IMR-90 (cell line): Measurements from ENCODE around the gene TLCD1. TPM values are rescaled to one million over a fixed set of nuclear protein-coding genes. Genes with fewer than 3 reads are reported as not detected.

Source experiments
- ATAC-seq: fragments of 200-7000 bp; cut with Tn5 transposase; 2 replicates; pipeline ENCODE4 v1.9.1; 2020; ENCODE audit warnings: low read depth, mild to moderate bottlenecking, moderate library complexity
- BruUV-seq: library from RNA; stranded (reverse); fragments of 400-500 nt; replicated peaks from 2 replicates; lab custom pipeline; 2021; lab: Mats Ljungman, UMichigan
- CTCF ChIA-PET: fragments of 300-600 bp; formaldehyde crosslinking; extraction: SDS; loops from one replicate; lab custom pipeline; 2021; ENCODE audit warnings: antibody characterized with exemption; lab: Yijun Ruan, JAX
- POLR2A ChIA-PET: fragments of 300-600 bp; sonication (Branson Sonifier 250); formaldehyde crosslinking; loops from one replicate; lab custom pipeline; 2022; ENCODE audit warnings: antibody characterized with exemption; ENCODE audit not compliant: unreplicated experiment; lab: Charles Lee
- DNase-seq: peaks from one replicate; pipeline ENCODE4 v3.0.0; 2013
- H2AFZ ChIP-seq: replicated peaks from 2 replicates; pipeline ENCODE3; 2013; ENCODE audit warnings: low read length, mild to moderate bottlenecking; ENCODE audit not compliant: poor library complexity
- H2AK5ac ChIP-seq: 2 replicates; pipeline ENCODE4 v1.6.1; 2013; ENCODE audit warnings: low read depth, low read length, inconsistent platforms
- H2AK9ac ChIP-seq: replicated peaks from 2 replicates; pipeline ENCODE3; 2013; ENCODE audit warnings: mild to moderate bottlenecking, low read depth, low read length, moderate library complexity; ENCODE audit not compliant: poor library complexity
- H2BK120ac ChIP-seq: 2 replicates; pipeline ENCODE4 v1.6.1; 2013; ENCODE audit warnings: low read depth, low read length, inconsistent platforms
- H2BK15ac ChIP-seq: 3 replicates; pipeline ENCODE4 v1.6.1; 2013; ENCODE audit warnings: low read depth, low read length, inconsistent platforms
- H2BK20ac ChIP-seq: 2 replicates; pipeline ENCODE4 v1.6.1; 2013; ENCODE audit warnings: low read depth, mild to moderate bottlenecking, inconsistent platforms, low read length, moderate library complexity
- H2BK5ac ChIP-seq: 2 replicates; pipeline ENCODE4 v1.6.1; 2013; ENCODE audit warnings: mild to moderate bottlenecking, low read depth, low read length, inconsistent platforms; ENCODE audit not compliant: poor library complexity, severe bottlenecking
- H3K14ac ChIP-seq: replicated peaks from 2 replicates; pipeline ENCODE4 v1.6.1; 2013; ENCODE audit warnings: low read depth, low read length, inconsistent platforms
- H3K18ac ChIP-seq: 2 replicates; pipeline ENCODE4 v1.6.1; 2013; ENCODE audit warnings: low read depth, low read length, control low read depth
- H3K23ac ChIP-seq: 2 replicates; pipeline ENCODE4 v1.6.1; 2013; ENCODE audit warnings: low read depth, low read length, inconsistent platforms
- H3K27ac ChIP-seq: 2 replicates; pipeline ENCODE4 v1.5.1; 2013; ENCODE audit warnings: mild to moderate bottlenecking, control low read depth, low read length; ENCODE audit not compliant: insufficient read depth
- H3K27me3 ChIP-seq: 2 replicates; pipeline ENCODE4 v1.6.1; 2013; ENCODE audit warnings: low read length; ENCODE audit not compliant: control insufficient read depth, insufficient read depth
- H3K36me3 ChIP-seq: 2 replicates; pipeline ENCODE4 v1.6.1; 2013; ENCODE audit warnings: low read length, mixed read lengths; ENCODE audit not compliant: control insufficient read depth, insufficient read depth
- H3K4ac ChIP-seq: 2 replicates; pipeline ENCODE4 v1.6.1; 2013; ENCODE audit warnings: low read depth, low read length, inconsistent platforms
- H3K4me1 ChIP-seq: 2 replicates; pipeline ENCODE4 v1.6.1; 2013; ENCODE audit warnings: low read length, mixed read lengths; ENCODE audit not compliant: control insufficient read depth, insufficient read depth
- H3K4me2 ChIP-seq: 2 replicates; pipeline ENCODE4 v1.6.1; 2013; ENCODE audit warnings: low read depth, mild to moderate bottlenecking, control low read depth, low read length, moderate library complexity
- H3K4me3 ChIP-seq: 2 replicates; pipeline ENCODE4 v1.5.1; 2013; ENCODE audit warnings: low read depth, mild to moderate bottlenecking, control low read depth, low read length, moderate library complexity; ENCODE audit not compliant: insufficient read depth
- H3K56ac ChIP-seq: 2 replicates; pipeline ENCODE4 v1.6.1; 2013; ENCODE audit warnings: low read length, inconsistent platforms; ENCODE audit not compliant: insufficient read depth; ENCODE audit errors: extremely low read depth
- H3K79me1 ChIP-seq, 2 experiments: 2 replicates each; pipeline ENCODE4 v1.6.1; 2013; ENCODE audit warnings: low read length in 2 of 2, inconsistent platforms in 1 of 2, low read depth in 1 of 2
- H3K9ac ChIP-seq: 2 replicates; pipeline ENCODE4 v1.6.1; 2013; ENCODE audit warnings: low read depth, low read length, control low read depth
- H3K9me1 ChIP-seq: 2 replicates; pipeline ENCODE4 v1.6.1; 2013; ENCODE audit warnings: low read length, inconsistent platforms; ENCODE audit not compliant: insufficient read depth
- H3K9me3 ChIP-seq: 2 replicates; pipeline ENCODE4 v1.6.1; 2013; ENCODE audit warnings: low read length; ENCODE audit not compliant: control insufficient read depth, insufficient read depth
- H4K20me1 ChIP-seq: 2 replicates; pipeline ENCODE4 v1.6.1; 2013; ENCODE audit warnings: low read length, inconsistent platforms; ENCODE audit not compliant: insufficient read depth
- H4K5ac ChIP-seq: 2 replicates; pipeline ENCODE4 v1.6.1; 2013; ENCODE audit warnings: mild to moderate bottlenecking, low read depth, low read length, control low read depth
- H4K8ac ChIP-seq, 2 experiments: 2 replicates each; pipeline ENCODE4 v1.6.1; 2013; ENCODE audit warnings: low read depth in 2 of 2, low read length in 2 of 2, control low read depth in 1 of 2, inconsistent platforms in 1 of 2
- H4K91ac ChIP-seq: 2 replicates; pipeline ENCODE4 v1.6.1; 2013; ENCODE audit warnings: low read depth, low read length, inconsistent platforms; ENCODE audit not compliant: insufficient read depth
- BHLHE40 ChIP-seq: fragments of 150-350 bp; IDR thresholded peaks from 2 replicates; pipeline ENCODE4 v1.6.1; 2016; ENCODE audit warnings: mild to moderate bottlenecking, low read depth, low read length
- CEBPB ChIP-seq: IDR thresholded peaks from 2 replicates; pipeline ENCODE4 v1.6.1; 2012; ENCODE audit warnings: low read depth, low read length, improper control_type of control experiment
- CHD1 ChIP-seq: IDR thresholded peaks from 2 replicates; pipeline ENCODE4 v1.6.1; 2012; ENCODE audit warnings: low read depth, low read length, improper control_type of control experiment
- ELK1 ChIP-seq: fragments of 150-350 bp; IDR thresholded peaks from 2 replicates; pipeline ENCODE4 v1.6.1; 2016; ENCODE audit warnings: low read depth, mild to moderate bottlenecking, low read length, moderate library complexity, borderline replicate concordance
- FOS ChIP-seq: fragments of 150-350 bp; IDR thresholded peaks from 2 replicates; pipeline ENCODE4 v1.6.1; 2016; ENCODE audit warnings: low read depth, low read length
- MAFK ChIP-seq: IDR thresholded peaks from 2 replicates; pipeline ENCODE4 v1.6.1; 2012; ENCODE audit warnings: low read depth, low read length, improper control_type of control experiment
- MXI1 ChIP-seq: IDR thresholded peaks from 2 replicates; pipeline ENCODE4 v1.6.1; 2012; ENCODE audit warnings: low read depth, mild to moderate bottlenecking, low read length, moderate library complexity, borderline replicate concordance
- NFE2L2 ChIP-seq: fragments of 150-350 bp; IDR thresholded peaks from 2 replicates; pipeline ENCODE4 v1.6.1; 2016; ENCODE audit warnings: low read depth, mild to moderate bottlenecking, low read length
- POLR2A ChIP-seq: IDR thresholded peaks from 2 replicates; pipeline ENCODE4 v1.6.1; 2012; ENCODE audit warnings: mild to moderate bottlenecking, low read depth, low read length
- RAD21 ChIP-seq: IDR thresholded peaks from 2 replicates; pipeline ENCODE4 v1.6.1; 2012; ENCODE audit warnings: low read length, improper control_type of control experiment
- RCOR1 ChIP-seq: IDR thresholded peaks from 2 replicates; pipeline ENCODE4 v1.6.1; 2012; ENCODE audit warnings: mild to moderate bottlenecking, low read length, improper control_type of control experiment; ENCODE audit not compliant: insufficient replicate concordance
- RFX5 ChIP-seq: IDR thresholded peaks from 2 replicates; pipeline ENCODE4 v1.8.0; 2012; ENCODE audit warnings: low read depth, mild to moderate bottlenecking, low read length, moderate library complexity
- SMC3 ChIP-seq: fragments of 150-350 bp; IDR thresholded peaks from 2 replicates; pipeline ENCODE4 v1.6.1; 2016; ENCODE audit warnings: low read depth, mild to moderate bottlenecking, antibody characterized with exemption, low read length, moderate library complexity
- USF2 ChIP-seq: fragments of 150-350 bp; IDR thresholded peaks from 2 replicates; pipeline ENCODE4 v1.6.1; 2017; ENCODE audit warnings: mild to moderate bottlenecking, antibody characterized with exemption, low read length, low read depth
- WGBS, 2 experiments: methylation state at CpG; one replicate each; pipeline versions ENCODE4 v1.1.5 to v1.1.7; 2013; ENCODE audit warnings: missing lambda C conversion rate in 2 of 2; ENCODE audit not compliant: insufficient read length in 1 of 2; ENCODE audit errors: extremely low coverage in 2 of 2; 5-methylcytosine and 5-hydroxymethylcytosine counted together
- dilution Hi-C: fragments of 300-500 bp; cut with HindIII; formaldehyde crosslinking; loops from one replicate; pipeline ENCODE4 v1.14.3; 2018; ENCODE audit warnings: low sequenced_read_pairs; ENCODE audit not compliant: unreplicated experiment
- in situ Hi-C: fragments of 300-500 bp; cut with MboI; formaldehyde crosslinking; loops from 3 replicates; pipeline ENCODE4 v1.14.3; 2019; ENCODE audit warnings: low sequenced_read_pairs, inconsistent platforms, mixed read lengths
- intact Hi-C: fragments of 100-400 bp; cut with micrococcal nuclease; formaldehyde crosslinking; loops from 2 replicates; pipeline ENCODE4 v1.10.0; 2022
- polyA plus RNA-seq, 3 experiments: library from polyadenylated mRNA; depleted of rRNA; stranded (reverse); fragments of >200 nt; gene quantifications; 2 replicates each; pipeline ENCODE4 v1.2.3, GENCODE V29; 2012; ENCODE audit warnings: low replicate concordance in 1 of 3
- total RNA-seq: library from RNA; depleted of rRNA; stranded (reverse); fragments of >200 nt; gene quantifications from 2 replicates; pipeline ENCODE4 v1.2.3, GENCODE V29; 2012

TLCD1 gene
- total and polyA plus RNA-seq, 2 of the 4 experiments (the other 2 are of a cell fraction), result 3.6 to 9.3 TPM

GRCh38 chr17:28689011-28689410 is 37.0 kb downstream of the TLCD1 start:
- Histone ChIP-seq H4K5ac (no peak overlapping the region), H2AK5ac (no peak overlapping the region), H4K91ac (no peak overlapping the region), H3K18ac (no peak overlapping the region), H3K79me1 (peaks cover 0 to 17% of the 10 kb centered on the region in 2 experiments; a peak in 2 of 4 replicates), H2BK120ac (no peak overlapping the region), H4K20me1 (no peaks in the 10 kb centered on the region; the same call in 1 of the 2 replicates), H3K4ac (no peak overlapping the region), H3K4me3 (no peak overlapping the region), H3K27me3 (no peaks in the 10 kb centered on the region), H3K36me3 (peaks cover 76% of the 10 kb centered on the region), H2AFZ (no peak overlapping the region), H2BK5ac (no peak overlapping the region), H3K23ac (no peak overlapping the region), H2BK15ac (no peak overlapping the region), H3K9me3 (no peaks in the 10 kb centered on the region), H3K14ac (no peak overlapping the region), H4K8ac (no peak overlapping the region), H3K4me1 (no peaks in the 10 kb centered on the region), H3K56ac (no peak overlapping the region), H3K4me2 (no peak overlapping the region), H3K27ac (no peak overlapping the region), H3K9ac (no peak overlapping the region), H3K9me1 (0 out of 2 replicates have a peak, but pooled peaks cover 3% of the 10 kb centered on the region), H2BK20ac (no peak overlapping the region), H2AK9ac (no peak overlapping the region)
- no peak for DNase-seq
- dilution Hi-C loops, result no loop called here
- in situ Hi-C loops, result no loop called here
- CTCF ChIA-PET, result no interaction called here
- POLR2A ChIA-PET, result no interaction called here
- no peak for TF ChIP-seq CHD1
- TF ChIP-seq USF2, result no peak
- no peak for TF ChIP-seq MAFK
- no peak for TF ChIP-seq RFX5
- TF ChIP-seq NFE2L2, result no peak
- TF ChIP-seq MXI1, result no peak
- no peak for TF ChIP-seq RAD21
- no peak for TF ChIP-seq FOS
- TF ChIP-seq POLR2A, result no peak
- TF ChIP-seq BHLHE40, result no peak
- TF ChIP-seq SMC3, result no peak
- no peak for TF ChIP-seq CEBPB
- no peak for TF ChIP-seq ELK1
- no peak for TF ChIP-seq RCOR1
- no CpG with 5 or more reads among the region's 3 CpGs for WGBS, 2 experiments
- intact Hi-C loops, result no loop called here
- no TSS peak for BruUV-seq
- no peak for ATAC-seq
